ENCODE data around the gene NPTXR.

NPTXR gene

GRCh38 chr22:38865201-38866023, 21.6 kb upstream of the NPTXR start:
- H3K36me3 ChIP-seq (ENCODE audit: control insufficient read depth in 4 of 4, insufficient read depth in 4 of 4, low read length in 3 of 4): peaks cover 0 to 42% (median 27%) of the 10 kb centered on the region in 4 experiments
- CTCF ChIA-PET: interaction anchor here (4.0 kb wide), 1 partner anchor 12 kb away, joined by 11 read pairs; no protein-coding TSS in a partner anchor
- peak overlapping the region in 1 of 2 experiments; percentile 43 for H3K27ac ChIP-seq (ENCODE audit: insufficient read depth in 1 of 2, low read depth in 1 of 2, low read length in 2 of 2, poor library complexity in 1 of 2, severe bottlenecking in 2 of 2)
- H3K4me3 ChIP-seq (ENCODE audit: control insufficient read depth in 1 of 7, extremely low read depth in 1 of 7, insufficient read depth in 4 of 7, low read depth in 2 of 7, low read length in 6 of 7): no peak overlapping the region
- no peaks in the 10 kb centered on the region for H3K27me3 ChIP-seq (replicated peaks in 2 of 5; ENCODE audit: control insufficient read depth in 4 of 5, insufficient read depth in 5 of 5, low read length in 4 of 5)
- DNase-seq: no peak
- POLR2A ChIA-PET: no interaction called here
- H3K9me3 ChIP-seq (ENCODE audit: control extremely low read depth in 1 of 5, control insufficient read depth in 4 of 5, insufficient read depth in 2 of 5, low read depth in 1 of 5, low read length in 4 of 5): no peaks in the 10 kb centered on the region
- WGBS (ENCODE audit: insufficient coverage): 95% methylated on average over 14 of the region's 20 CpGs
- peaks cover 0 to 16% (median 9%) of the 10 kb centered on the region in 4 experiments for H3K4me1 ChIP-seq (ENCODE audit: control extremely low read depth in 1 of 4, control insufficient read depth in 4 of 4, insufficient read depth in 4 of 4, low read length in 3 of 4)

GRCh38 chr22:38864361-38865191, 20.7 kb upstream of the NPTXR start:
- peak overlapping the region in 1 of 2 experiments; percentile 37 for H3K27ac ChIP-seq (ENCODE audit: insufficient read depth in 1 of 2, low read depth in 1 of 2, low read length in 2 of 2, poor library complexity in 1 of 2, severe bottlenecking in 2 of 2)
- peaks cover 0 to 10% (median 6%) of the 10 kb centered on the region in 4 experiments for H3K4me1 ChIP-seq (ENCODE audit: control extremely low read depth in 1 of 4, control insufficient read depth in 4 of 4, insufficient read depth in 4 of 4, low read length in 3 of 4)
- H3K27me3 ChIP-seq (replicated peaks in 2 of 5; ENCODE audit: control insufficient read depth in 4 of 5, insufficient read depth in 5 of 5, low read length in 4 of 5): no peaks in the 10 kb centered on the region
- no peak for DNase-seq
- H3K9me3 ChIP-seq (ENCODE audit: control extremely low read depth in 1 of 5, control insufficient read depth in 4 of 5, insufficient read depth in 2 of 5, low read depth in 1 of 5, low read length in 4 of 5): no peaks in the 10 kb centered on the region
- ChIA-PET CTCF (interaction anchor here (1.3 to 4.0 kb wide), 2 partner anchors 11 to 139 kb away, joined by 3 to 11 read pairs; no protein-coding TSS in a partner anchor), POLR2A (no interaction called here)
- peaks cover 0 to 37% (median 24%) of the 10 kb centered on the region in 4 experiments for H3K36me3 ChIP-seq (ENCODE audit: control insufficient read depth in 4 of 4, insufficient read depth in 4 of 4, low read length in 3 of 4)
- WGBS (ENCODE audit: insufficient coverage): 82% methylated on average over 16 of the region's 24 CpGs
- H3K4me3 ChIP-seq (ENCODE audit: control insufficient read depth in 1 of 7, extremely low read depth in 1 of 7, insufficient read depth in 4 of 7, low read depth in 2 of 7, low read length in 6 of 7): no peak overlapping the region

GRCh38 chr22:38863531-38864131, 19.8 kb upstream of the NPTXR start:
- POLR2A ChIA-PET: no interaction called here
- CTCF ChIA-PET: interaction anchor here (1.3 to 4.0 kb wide), 2 partner anchors 10 to 140 kb away, joined by 3 to 11 read pairs; no protein-coding TSS in a partner anchor
- H3K9me3 ChIP-seq (ENCODE audit: control extremely low read depth in 1 of 5, control insufficient read depth in 4 of 5, insufficient read depth in 2 of 5, low read depth in 1 of 5, low read length in 4 of 5): no peaks in the 10 kb centered on the region
- H3K27ac ChIP-seq (ENCODE audit: insufficient read depth in 1 of 2, low read depth in 1 of 2, low read length in 2 of 2, poor library complexity in 1 of 2, severe bottlenecking in 2 of 2): no peak overlapping the region
- peaks cover 0 to 34% (median 23%) of the 10 kb centered on the region in 4 experiments for H3K36me3 ChIP-seq (ENCODE audit: control insufficient read depth in 4 of 4, insufficient read depth in 4 of 4, low read length in 3 of 4)
- DNase-seq: no peak
- H3K4me3 ChIP-seq (ENCODE audit: control insufficient read depth in 1 of 7, extremely low read depth in 1 of 7, insufficient read depth in 4 of 7, low read depth in 2 of 7, low read length in 6 of 7): no peak overlapping the region
- H3K4me1 ChIP-seq (ENCODE audit: control extremely low read depth in 1 of 4, control insufficient read depth in 4 of 4, insufficient read depth in 4 of 4, low read length in 3 of 4): peaks cover 0 to 3% (median under 1%) of the 10 kb centered on the region in 4 experiments
- WGBS (ENCODE audit: insufficient coverage): 96% methylated on average over 7 of the region's 12 CpGs
- H3K27me3 ChIP-seq (replicated peaks in 2 of 5; ENCODE audit: control insufficient read depth in 4 of 5, insufficient read depth in 5 of 5, low read length in 4 of 5): no peaks in the 10 kb centered on the region

GRCh38 chr22:38862375-38863329, 18.8 kb upstream of the NPTXR start:
- 95% methylated on average over 7 of the region's 14 CpGs for WGBS (ENCODE audit: insufficient coverage)
- Histone ChIP-seq H3K9me3 (ENCODE audit: control extremely low read depth in 1 of 5, control insufficient read depth in 4 of 5, insufficient read depth in 2 of 5, low read depth in 1 of 5, low read length in 4 of 5) (no peaks in the 10 kb centered on the region), H3K27ac (ENCODE audit: insufficient read depth in 1 of 2, low read depth in 1 of 2, low read length in 2 of 2, poor library complexity in 1 of 2, severe bottlenecking in 2 of 2) (no peak overlapping the region), H3K36me3 (ENCODE audit: control insufficient read depth in 4 of 4, insufficient read depth in 4 of 4, low read length in 3 of 4) (peaks cover 0 to 31% (median 17%) of the 10 kb centered on the region in 4 experiments), H3K27me3 (replicated peaks in 2 of 5; ENCODE audit: control insufficient read depth in 4 of 5, insufficient read depth in 5 of 5, low read length in 4 of 5) (no peaks in the 10 kb centered on the region), H3K4me3 (ENCODE audit: control insufficient read depth in 1 of 7, extremely low read depth in 1 of 7, insufficient read depth in 4 of 7, low read depth in 2 of 7, low read length in 6 of 7) (no peak overlapping the region), H3K4me1 (ENCODE audit: control extremely low read depth in 1 of 4, control insufficient read depth in 4 of 4, insufficient read depth in 4 of 4, low read length in 3 of 4) (no peaks in the 10 kb centered on the region)
- ChIA-PET POLR2A (no interaction called here), CTCF (interaction anchor here (4.0 kb wide), 1 partner anchor 10 kb away, joined by 11 read pairs; no protein-coding TSS in a partner anchor)
- no peak for DNase-seq

GRCh38 chr22:38861927-38862326, 18.1 kb upstream of the NPTXR start:
- Histone ChIP-seq H3K4me3 (ENCODE audit: control insufficient read depth in 1 of 7, extremely low read depth in 1 of 7, insufficient read depth in 4 of 7, low read depth in 2 of 7, low read length in 6 of 7) (no peak overlapping the region), H3K27me3 (replicated peaks in 2 of 5; ENCODE audit: control insufficient read depth in 4 of 5, insufficient read depth in 5 of 5, low read length in 4 of 5) (no peaks in the 10 kb centered on the region), H3K36me3 (ENCODE audit: control insufficient read depth in 4 of 4, insufficient read depth in 4 of 4, low read length in 3 of 4) (peaks cover 0 to 26% (median 12%) of the 10 kb centered on the region in 4 experiments), H3K9me3 (ENCODE audit: control extremely low read depth in 1 of 5, control insufficient read depth in 4 of 5, insufficient read depth in 2 of 5, low read depth in 1 of 5, low read length in 4 of 5) (no peaks in the 10 kb centered on the region), H3K4me1 (ENCODE audit: control extremely low read depth in 1 of 4, control insufficient read depth in 4 of 4, insufficient read depth in 4 of 4, low read length in 3 of 4) (no peaks in the 10 kb centered on the region), H3K27ac (ENCODE audit: insufficient read depth in 1 of 2, low read depth in 1 of 2, low read length in 2 of 2, poor library complexity in 1 of 2, severe bottlenecking in 2 of 2) (no peak overlapping the region)
- CTCF ChIA-PET: interaction anchor here (1.5 to 4.0 kb wide), 2 partner anchors 9 to 11 kb away, joined by 4 to 11 read pairs; no protein-coding TSS in a partner anchor
- DNase-seq: no peak
- WGBS (ENCODE audit: insufficient coverage): 97% methylated on average over 6 of the region's 12 CpGs
- POLR2A ChIA-PET: no interaction called here
